Measurements from ENCODE around the gene GBA2.

Gene GBA2

GRCh38 chr9:35766997-35767396 is 18.0 kb upstream of the GBA2 start:
- no peak for DNase-seq (ENCODE audit: low read depth in 1 of 2, low spot score in 1 of 2)

- DNase-seq (ENCODE audit: low read depth in 1 of 2, low spot score in 1 of 2), result no peak
These were observed 14.8 kb upstream of the GBA2 start for GRCh38 chr9:35763803-35764202.

DNA sequence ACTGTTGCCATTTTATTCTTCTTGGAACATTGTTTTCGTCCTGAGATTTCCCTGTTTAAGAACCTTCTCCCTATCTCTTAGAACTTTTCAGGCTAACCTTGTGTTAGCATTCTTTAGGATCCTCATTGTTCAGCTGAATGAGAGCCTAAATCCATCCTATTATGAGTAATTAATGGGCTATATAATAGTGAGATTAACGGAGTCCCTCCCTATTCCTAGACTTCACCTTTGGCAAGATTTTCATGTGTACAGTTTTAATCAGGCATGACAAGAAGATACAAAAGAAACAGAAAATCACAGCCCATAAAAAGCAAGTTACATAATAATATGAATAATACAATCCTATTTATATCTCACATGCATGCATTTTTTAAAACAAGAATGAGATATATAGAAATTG is 14.2 kb upstream of the GBA2 start:
- DNase-seq (ENCODE audit: low read depth in 1 of 2, low spot score in 1 of 2), result no peak

- no peak for DNase-seq (ENCODE audit: low read depth in 1 of 2, low spot score in 1 of 2)
These were observed 11.6 kb upstream of the GBA2 start for GRCh38 chr9:35760651-35761050.

- no peak for DNase-seq (ENCODE audit: low read depth in 1 of 2, low spot score in 1 of 2)
These were observed 10.8 kb upstream of the GBA2 start for GRCh38 chr9:35759795-35760194.

DNA sequence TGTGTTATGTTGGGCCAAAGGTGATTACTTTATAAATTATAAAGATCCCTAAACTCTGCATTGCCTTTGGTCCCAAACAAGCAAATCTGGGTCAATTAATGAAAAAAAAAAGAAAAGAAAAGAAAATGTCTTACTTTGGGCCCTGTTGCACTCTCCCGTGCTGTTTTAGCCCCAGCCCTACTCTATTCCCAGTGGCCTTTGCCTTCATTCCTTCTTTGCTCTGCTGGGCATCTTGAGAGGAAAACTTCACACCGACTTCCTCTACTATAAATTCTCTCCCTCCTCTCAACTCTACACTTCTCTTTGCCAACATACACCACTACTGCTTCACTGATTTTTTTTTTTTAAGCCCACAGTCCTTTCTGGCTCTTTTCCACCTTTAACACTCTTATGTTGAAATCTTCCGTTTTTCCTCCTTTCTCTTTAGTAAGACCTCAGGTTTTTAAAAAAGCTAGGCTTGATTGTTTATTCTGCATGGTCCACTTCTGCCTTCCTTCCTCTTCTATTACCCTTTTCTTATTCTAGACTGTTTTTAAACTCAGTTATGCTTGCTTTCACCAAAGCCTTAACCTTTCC is 9.5 kb upstream of the GBA2 start:
- no peak for DNase-seq (ENCODE audit: low read depth in 1 of 2, low spot score in 1 of 2)

- DNase-seq (ENCODE audit: low read depth in 1 of 2, low spot score in 1 of 2), result no peak
These were observed 8.9 kb upstream of the GBA2 start for GRCh38 chr9:35757892-35758275.

GRCh38 chr9:35757226-35757891 is 8.3 kb upstream of the GBA2 start:
- no peak for DNase-seq (ENCODE audit: low read depth in 1 of 2, low spot score in 1 of 2)

GRCh38 chr9:35756275-35757225 is 7.5 kb upstream of the GBA2 start:
- DNase-seq (ENCODE audit: low read depth in 1 of 2, low spot score in 1 of 2), result peak; percentile 43 to 59

DNA sequence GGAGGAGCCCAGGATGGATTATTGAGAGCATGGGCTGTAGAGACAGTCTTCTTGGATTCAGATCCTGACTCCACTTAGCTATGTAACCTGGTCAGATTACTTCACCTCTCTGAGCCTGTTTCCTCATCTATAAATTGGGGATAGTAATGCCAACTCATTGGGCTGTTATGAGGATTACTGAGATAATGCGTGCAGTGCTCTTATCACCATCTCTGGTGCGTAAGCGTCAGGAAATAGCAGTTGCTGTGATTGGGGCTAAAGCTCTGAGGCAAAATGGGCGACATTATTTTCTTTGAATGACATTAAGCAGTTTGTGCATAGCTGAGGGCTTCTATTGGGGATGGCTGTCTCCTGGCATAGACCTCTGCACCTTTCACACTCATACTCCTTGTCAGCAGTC is 6.0 kb upstream of the GBA2 start:
- DNase-seq (ENCODE audit: low read depth in 1 of 2, low spot score in 1 of 2), result no peak

DNA sequence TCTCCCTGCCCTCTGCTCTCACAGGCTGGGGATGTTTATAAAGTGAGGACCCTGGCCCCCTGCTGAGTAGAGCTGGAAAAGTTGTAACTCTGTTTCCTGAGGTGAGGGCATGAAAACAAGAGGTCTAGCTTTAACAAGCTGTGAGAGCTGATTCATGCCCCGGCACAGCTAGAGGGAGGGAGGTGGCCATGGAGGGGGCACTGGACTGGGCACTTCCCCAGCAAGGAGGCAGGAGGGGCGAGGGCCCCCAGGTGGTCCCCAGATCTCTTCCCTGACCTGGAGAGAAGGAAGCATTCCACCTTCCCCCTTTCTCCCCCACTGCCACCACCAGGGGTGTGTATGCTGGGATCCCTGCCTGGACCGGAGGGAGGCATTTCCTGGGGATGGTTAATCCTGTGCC is 5.2 kb upstream of the GBA2 start, which contains the start of gene MSMP:
MSMP (minus strand) TSS at position 13 of the 400 bp plus-strand sequence. CDS start 147 bp downstream, outside the sequence.
- DNase-seq (ENCODE audit: low read depth in 1 of 2, low spot score in 1 of 2), result no peak

DNA sequence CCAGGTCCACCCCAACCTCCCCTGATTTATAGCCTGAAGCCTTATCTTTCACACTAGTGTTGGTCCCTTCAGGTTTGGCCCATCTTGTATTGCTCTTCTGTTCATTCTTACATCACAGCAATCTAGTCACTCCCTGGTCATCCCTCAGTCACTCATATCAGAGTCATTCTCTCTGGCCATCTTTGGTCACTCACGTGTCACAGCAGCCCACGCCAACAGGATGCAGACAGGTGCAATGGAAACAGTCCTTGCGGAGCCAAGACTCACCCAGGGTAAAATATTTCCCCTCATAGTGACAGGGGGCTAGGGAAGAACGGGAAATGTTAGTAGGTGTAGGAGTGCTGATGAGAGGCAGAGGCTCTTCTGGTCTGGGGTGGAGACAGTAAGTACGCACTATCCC is 4.4 kb upstream of the GBA2 start:
- no peak for DNase-seq (ENCODE audit: low read depth in 1 of 2, low spot score in 1 of 2)

- DNase-seq (ENCODE audit: low read depth in 1 of 2, low spot score in 1 of 2), result no peak
These were observed 1.2 kb upstream of the GBA2 start for GRCh38 chr9:35750256-35750531.

GRCh38 chr9:35749515-35750255 is 657 bp upstream of the GBA2 start:
- DNase-seq (ENCODE audit: low read depth in 1 of 2, low spot score in 1 of 2), result no peak

DNA sequence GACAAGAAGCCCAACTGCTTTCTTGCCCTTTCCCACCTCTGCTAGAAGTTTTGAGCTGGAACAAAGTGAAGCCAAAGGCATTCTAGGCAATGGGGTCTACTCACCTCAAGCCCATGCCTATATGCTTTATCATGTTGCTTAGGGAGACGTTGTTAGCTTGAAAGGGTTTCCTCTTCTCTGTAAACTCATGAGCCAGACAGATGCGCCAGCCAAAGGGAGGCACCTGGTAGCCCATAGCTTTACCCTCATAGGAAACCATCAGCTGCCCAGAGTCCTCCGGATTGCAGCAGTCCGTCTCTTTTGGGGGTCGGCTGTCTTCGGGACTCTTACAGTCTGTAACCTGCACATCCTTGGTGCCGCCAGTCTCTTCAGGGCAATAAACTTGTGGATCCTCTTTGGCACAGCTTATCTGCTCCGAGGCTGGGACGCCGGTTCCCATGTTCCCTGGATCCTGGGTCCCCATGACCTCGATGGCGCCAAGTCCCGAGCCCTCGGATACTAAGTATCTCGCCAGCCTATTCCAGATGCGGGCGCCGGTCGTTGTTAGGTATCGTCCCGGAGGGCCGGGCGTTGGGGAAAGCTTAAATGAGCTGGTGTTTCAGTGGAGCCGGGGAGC is 678 bp downstream of the GBA2 start:
- no peak for DNase-seq (ENCODE audit: low read depth in 1 of 2, low spot score in 1 of 2)

GRCh38 chr9:35746583-35746982 is 2.4 kb downstream of the GBA2 start:
- DNase-seq (ENCODE audit: low read depth in 1 of 2, low spot score in 1 of 2), result no peak

- no peak for DNase-seq (ENCODE audit: low read depth in 1 of 2, low spot score in 1 of 2)
These were observed 3.5 kb downstream of the GBA2 start for GRCh38 chr9:35745569-35745968.

DNA sequence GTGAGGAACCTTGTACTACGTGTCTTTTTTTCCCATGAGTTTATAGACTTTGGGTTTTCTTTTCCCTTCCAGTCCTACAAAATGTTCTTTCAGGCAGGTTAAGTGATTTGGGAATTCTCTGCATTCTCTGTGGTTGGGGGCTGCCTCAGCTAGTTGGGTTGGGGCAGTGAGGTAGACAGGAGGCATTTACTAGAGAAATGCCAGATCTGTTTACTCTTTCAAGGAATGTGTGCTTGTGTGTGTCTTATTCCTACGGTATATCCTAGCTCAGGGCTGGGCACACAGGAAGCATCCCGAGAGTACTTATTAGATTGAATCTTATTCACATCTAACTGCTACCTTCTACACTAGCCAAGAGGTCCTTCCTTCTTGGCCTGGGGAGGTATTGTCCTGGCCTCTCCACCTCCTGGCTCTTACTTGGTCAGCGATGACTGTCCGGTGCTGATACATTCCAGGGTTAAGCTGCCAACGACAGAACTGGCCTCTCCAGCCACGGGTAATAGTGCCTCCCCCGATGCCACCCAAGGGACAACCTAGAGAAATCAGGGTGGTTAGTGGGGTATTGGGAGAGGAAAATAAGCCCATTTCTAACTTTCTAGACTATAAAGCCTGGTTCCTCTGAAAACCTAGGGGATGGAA is 5.0 kb downstream of the GBA2 start:
- DNase-seq (ENCODE audit: low read depth in 1 of 2, low spot score in 1 of 2), result no peak

DNA sequence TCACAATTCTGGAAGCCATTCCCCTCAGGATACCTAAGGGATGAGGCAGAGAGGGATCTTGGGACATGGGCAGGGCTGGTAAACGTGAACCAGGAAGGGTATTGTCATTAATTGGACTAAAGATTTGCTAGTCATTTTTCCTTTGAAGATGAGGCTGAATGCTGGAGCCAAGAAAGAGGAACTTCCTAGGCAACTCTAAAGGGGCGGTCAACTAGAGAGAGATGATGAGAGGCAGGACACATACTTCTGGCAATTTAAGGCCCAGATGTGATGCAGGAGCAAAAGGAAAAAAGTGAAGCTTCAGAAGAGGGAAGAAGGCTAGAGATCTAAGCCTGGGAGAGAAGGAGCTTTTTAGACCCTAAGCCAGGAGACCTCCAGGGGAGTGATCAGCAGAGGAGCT is 5.6 kb downstream of the GBA2 start:
- no peak for DNase-seq (ENCODE audit: low read depth in 1 of 2, low spot score in 1 of 2)

DNA sequence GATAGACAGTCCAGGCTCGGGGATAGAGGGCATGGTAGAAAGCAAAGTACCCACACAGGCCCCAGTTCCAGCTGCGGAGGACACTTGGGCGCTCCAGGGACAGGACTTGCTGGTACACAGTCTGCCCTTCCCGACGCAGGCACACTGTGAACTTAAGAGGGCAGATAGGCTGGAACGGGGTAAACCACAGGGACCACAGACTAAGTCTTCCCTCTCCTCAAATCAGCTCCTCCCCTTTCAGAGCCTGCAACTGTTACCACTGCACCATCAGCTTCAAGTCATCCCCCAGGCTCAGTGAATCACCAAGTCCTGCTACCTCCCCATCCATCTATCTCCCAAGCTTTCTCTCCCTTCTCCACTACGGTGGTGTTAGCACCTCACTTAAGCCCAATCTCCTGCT is 7.3 kb downstream of the GBA2 start:
- DNase-seq (ENCODE audit: low read depth in 1 of 2, low spot score in 1 of 2), result no peak

DNA sequence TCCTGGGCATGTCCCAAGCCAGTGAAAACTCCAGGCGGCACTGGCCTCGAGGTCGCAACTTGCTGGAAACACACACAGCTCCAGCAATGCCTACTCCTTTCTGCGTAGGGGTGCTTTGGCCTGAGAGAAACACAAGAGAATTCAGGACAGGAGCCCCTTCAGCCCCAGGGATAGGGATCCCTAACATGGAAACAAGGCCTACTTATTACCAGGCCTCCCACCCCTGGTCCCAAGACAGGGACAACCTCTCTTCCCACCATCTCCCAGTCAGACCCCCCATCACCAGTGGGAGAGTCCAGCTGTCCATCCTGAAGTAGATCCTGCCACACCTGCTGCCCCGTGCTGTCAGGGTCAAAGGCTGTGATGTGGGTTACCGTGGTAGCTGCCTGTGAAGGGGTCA is 8.8 kb downstream of the GBA2 start:
- no peak for DNase-seq (ENCODE audit: low read depth in 1 of 2, low spot score in 1 of 2)

Data from activated T-helper 1 cell treated with anti-CD3 and anti-CD28 coated beads, Interleukin-2, amount 50 U/mL, for 16 hours (primary cell).